ENCODE results near the gene SUPT5H. TPM values are rescaled to one million over a fixed set of nuclear protein-coding genes. Genes with fewer than 3 reads are reported as not detected.
A peak's percentile ranks its signal among the peaks of the same experiment; 100 is the strongest.

Gene SUPT5H
- total and polyA plus RNA-seq, 2 of the 13 experiments (the other 11 are each of a cell fraction or from before 2014, with no cell fraction given): 48.2 to 51.7 TPM

GRCh38 chr19:39435499-39436349 lies 9.7 kb upstream of the SUPT5H start, which contains the start of gene RPS16 (continued):
- TF ChIP-seq HMGA1 (CRISPR knock-in tag; conservative IDR thresholded peaks at IDR 0.05) (no peak), NFE2L1 (CRISPR knock-in tag; IDR thresholded peaks at IDR 0.05; ENCODE audit: borderline replicate concordance) (no peak), ZNF24 (IDR thresholded peaks at IDR 0.05) (no peak), ZNF75D (CRISPR knock-in tag; IDR thresholded peaks at IDR 0.05; ENCODE audit: borderline replicate concordance) (no peak), PCBP2 (optimal IDR thresholded peaks at IDR 0.05; ENCODE audit: low read depth, low read length, poor library complexity, severe bottlenecking) (no peak), TSC22D2 (CRISPR knock-in tag; IDR thresholded peaks at IDR 0.05; ENCODE audit: borderline replicate concordance) (peak; percentile 95; the same call in 1 of the 2 replicates), ZNF224 (CRISPR knock-in tag; IDR thresholded peaks at IDR 0.05) (peak; percentile 96), ZNF446 (CRISPR knock-in tag; IDR thresholded peaks at IDR 0.05) (no peak), ATAD3A (CRISPR knock-in tag; IDR thresholded peaks at IDR 0.05) (no peak), ZNF33B (CRISPR knock-in tag; IDR thresholded peaks at IDR 0.05) (no peak), SRSF1 (optimal IDR thresholded peaks at IDR 0.05; ENCODE audit: low read depth, low read length) (peak; percentile 88), SAFB2 (CRISPR knock-in tag; IDR thresholded peaks at IDR 0.05; ENCODE audit: borderline replicate concordance, low read depth) (no peak), ZFP90 (CRISPR knock-in tag; IDR thresholded peaks at IDR 0.05; ENCODE audit: borderline replicate concordance) (peak; percentile 74; the same call in 1 of the 2 replicates)
- TF ChIP-seq, protein P1, sequence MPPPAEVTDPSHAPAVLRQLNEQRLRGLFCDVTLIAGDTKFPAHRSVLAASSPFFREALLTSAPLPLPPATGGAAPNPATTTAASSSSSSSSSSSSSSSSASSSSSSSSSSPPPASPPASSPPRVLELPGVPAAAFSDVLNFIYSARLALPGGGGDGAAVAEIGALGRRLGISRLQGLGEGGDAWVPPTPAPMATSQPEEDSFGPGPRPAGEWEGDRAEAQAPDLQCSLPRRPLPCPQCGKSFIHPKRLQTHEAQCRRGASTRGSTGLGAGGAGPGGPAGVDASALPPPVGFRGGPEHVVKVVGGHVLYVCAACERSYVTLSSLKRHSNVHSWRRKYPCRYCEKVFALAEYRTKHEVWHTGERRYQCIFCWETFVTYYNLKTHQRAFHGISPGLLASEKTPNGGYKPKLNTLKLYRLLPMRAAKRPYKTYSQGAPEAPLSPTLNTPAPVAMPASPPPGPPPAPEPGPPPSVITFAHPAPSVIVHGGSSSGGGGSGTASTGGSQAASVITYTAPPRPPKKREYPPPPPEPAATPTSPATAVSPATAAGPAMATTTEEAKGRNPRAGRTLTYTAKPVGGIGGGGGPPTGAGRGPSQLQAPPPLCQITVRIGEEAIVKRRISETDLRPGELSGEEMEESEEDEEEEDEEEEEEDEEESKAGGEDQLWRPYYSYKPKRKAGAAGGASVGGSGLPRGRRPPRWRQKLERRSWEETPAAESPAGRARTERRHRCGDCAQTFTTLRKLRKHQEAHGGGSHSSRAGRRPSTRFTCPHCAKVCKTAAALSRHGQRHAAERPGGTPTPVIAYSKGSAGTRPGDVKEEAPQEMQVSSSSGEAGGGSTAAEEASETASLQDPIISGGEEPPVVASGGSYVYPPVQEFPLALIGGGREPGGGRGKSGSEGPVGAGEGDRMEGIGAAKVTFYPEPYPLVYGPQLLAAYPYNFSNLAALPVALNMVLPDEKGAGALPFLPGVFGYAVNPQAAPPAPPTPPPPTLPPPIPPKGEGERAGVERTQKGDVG (CRISPR knock-in tag; IDR thresholded peaks at IDR 0.05; ENCODE audit: borderline replicate concordance): peak; percentile 70; the same call in 1 of the 2 replicates
- TF ChIP-seq, protein P2, sequence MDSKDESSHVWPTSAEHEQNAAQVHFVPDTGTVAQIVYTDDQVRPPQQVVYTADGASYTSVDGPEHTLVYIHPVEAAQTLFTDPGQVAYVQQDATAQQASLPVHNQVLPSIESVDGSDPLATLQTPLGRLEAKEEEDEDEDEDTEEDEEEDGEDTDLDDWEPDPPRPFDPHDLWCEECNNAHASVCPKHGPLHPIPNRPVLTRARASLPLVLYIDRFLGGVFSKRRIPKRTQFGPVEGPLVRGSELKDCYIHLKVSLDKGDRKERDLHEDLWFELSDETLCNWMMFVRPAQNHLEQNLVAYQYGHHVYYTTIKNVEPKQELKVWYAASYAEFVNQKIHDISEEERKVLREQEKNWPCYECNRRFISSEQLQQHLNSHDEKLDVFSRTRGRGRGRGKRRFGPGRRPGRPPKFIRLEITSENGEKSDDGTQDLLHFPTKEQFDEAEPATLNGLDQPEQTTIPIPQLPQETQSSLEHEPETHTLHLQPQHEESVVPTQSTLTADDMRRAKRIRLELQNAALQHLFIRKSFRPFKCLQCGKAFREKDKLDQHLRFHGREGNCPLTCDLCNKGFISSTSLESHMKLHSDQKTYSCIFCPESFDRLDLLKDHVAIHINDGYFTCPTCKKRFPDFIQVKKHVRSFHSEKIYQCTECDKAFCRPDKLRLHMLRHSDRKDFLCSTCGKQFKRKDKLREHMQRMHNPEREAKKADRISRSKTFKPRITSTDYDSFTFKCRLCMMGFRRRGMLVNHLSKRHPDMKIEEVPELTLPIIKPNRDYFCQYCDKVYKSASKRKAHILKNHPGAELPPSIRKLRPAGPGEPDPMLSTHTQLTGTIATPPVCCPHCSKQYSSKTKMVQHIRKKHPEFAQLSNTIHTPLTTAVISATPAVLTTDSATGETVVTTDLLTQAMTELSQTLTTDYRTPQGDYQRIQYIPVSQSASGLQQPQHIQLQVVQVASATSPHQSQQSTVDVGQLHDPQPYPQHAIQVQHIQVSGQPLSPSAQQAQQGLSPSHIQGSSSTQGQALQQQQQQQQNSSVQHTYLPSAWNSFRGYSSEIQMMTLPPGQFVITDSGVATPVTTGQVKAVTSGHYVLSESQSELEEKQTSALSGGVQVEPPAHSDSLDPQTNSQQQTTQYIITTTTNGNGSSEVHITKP (CRISPR knock-in tag; IDR thresholded peaks at IDR 0.05; ENCODE audit: low read depth): peak; percentile 31; the same call in 1 of the 2 replicates
- TF ChIP-seq, protein P3, sequence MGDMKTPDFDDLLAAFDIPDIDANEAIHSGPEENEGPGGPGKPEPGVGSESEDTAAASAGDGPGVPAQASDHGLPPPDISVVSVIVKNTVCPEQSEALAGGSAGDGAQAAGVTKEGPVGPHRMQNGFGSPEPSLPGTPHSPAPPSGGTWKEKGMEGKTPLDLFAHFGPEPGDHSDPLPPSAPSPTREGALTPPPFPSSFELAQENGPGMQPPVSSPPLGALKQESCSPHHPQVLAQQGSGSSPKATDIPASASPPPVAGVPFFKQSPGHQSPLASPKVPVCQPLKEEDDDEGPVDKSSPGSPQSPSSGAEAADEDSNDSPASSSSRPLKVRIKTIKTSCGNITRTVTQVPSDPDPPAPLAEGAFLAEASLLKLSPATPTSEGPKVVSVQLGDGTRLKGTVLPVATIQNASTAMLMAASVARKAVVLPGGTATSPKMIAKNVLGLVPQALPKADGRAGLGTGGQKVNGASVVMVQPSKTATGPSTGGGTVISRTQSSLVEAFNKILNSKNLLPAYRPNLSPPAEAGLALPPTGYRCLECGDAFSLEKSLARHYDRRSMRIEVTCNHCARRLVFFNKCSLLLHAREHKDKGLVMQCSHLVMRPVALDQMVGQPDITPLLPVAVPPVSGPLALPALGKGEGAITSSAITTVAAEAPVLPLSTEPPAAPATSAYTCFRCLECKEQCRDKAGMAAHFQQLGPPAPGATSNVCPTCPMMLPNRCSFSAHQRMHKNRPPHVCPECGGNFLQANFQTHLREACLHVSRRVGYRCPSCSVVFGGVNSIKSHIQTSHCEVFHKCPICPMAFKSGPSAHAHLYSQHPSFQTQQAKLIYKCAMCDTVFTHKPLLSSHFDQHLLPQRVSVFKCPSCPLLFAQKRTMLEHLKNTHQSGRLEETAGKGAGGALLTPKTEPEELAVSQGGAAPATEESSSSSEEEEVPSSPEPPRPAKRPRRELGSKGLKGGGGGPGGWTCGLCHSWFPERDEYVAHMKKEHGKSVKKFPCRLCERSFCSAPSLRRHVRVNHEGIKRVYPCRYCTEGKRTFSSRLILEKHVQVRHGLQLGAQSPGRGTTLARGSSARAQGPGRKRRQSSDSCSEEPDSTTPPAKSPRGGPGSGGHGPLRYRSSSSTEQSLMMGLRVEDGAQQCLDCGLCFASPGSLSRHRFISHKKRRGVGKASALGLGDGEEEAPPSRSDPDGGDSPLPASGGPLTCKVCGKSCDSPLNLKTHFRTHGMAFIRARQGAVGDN (CRISPR knock-in tag; IDR thresholded peaks at IDR 0.05): peak; percentile 95
